ENCODE measurements around the gene VASP.
A peak's percentile ranks its signal among the peaks of the same experiment; 100 is the strongest.

The VASP gene

GRCh38 chr19:45518469-45518826, 11.2 kb downstream of the VASP start:
- no peaks in the 10 kb centered on the region for H3K4me1 ChIP-seq (ENCODE audit: insufficient read depth, insufficient read length)
- no peaks in the 10 kb centered on the region for H3K9me3 ChIP-seq (ENCODE audit: insufficient read depth, low read length)
- no peaks in the 10 kb centered on the region for H3K27me3 ChIP-seq (ENCODE audit: insufficient read depth, insufficient read length)
- TF ChIP-seq SUZ12 (IDR thresholded peaks at IDR 0.05; ENCODE audit: extremely low read depth, insufficient read depth, insufficient read length) (no peak), ZNF274 (IDR thresholded peaks at IDR 0.05; ENCODE audit: low read depth, low read length) (no peak), YY1 (IDR thresholded peaks at IDR 0.05; ENCODE audit: insufficient read depth, insufficient read length) (no peak)
- H3K9ac ChIP-seq (ENCODE audit: insufficient read length, low read depth): no peak overlapping the region
- H3K36me3 ChIP-seq (ENCODE audit: insufficient read depth, insufficient read length, low read length): peaks cover 68% of the 10 kb centered on the region
- DNase-seq (ENCODE audit: low read depth, low spot score): no peak
- no peak overlapping the region for H3K4me3 ChIP-seq (ENCODE audit: insufficient read length, low read depth)

- no peak for TF ChIP-seq YY1 (IDR thresholded peaks at IDR 0.05; ENCODE audit: insufficient read depth, insufficient read length)
- no peak for TF ChIP-seq ZNF274 (IDR thresholded peaks at IDR 0.05; ENCODE audit: low read depth, low read length)
- TF ChIP-seq SUZ12 (IDR thresholded peaks at IDR 0.05; ENCODE audit: extremely low read depth, insufficient read depth, insufficient read length): no peak
- H3K4me1 ChIP-seq (ENCODE audit: insufficient read depth, insufficient read length): no peaks in the 10 kb centered on the region
- no peak for DNase-seq (ENCODE audit: low read depth, low spot score)
- H3K27me3 ChIP-seq (ENCODE audit: insufficient read depth, insufficient read length): no peaks in the 10 kb centered on the region
- H3K36me3 ChIP-seq (ENCODE audit: insufficient read depth, insufficient read length, low read length): peaks cover 78% of the 10 kb centered on the region
- H3K9ac ChIP-seq (ENCODE audit: insufficient read length, low read depth): no peak overlapping the region
- H3K4me3 ChIP-seq (ENCODE audit: insufficient read length, low read depth): no peak overlapping the region
- no peaks in the 10 kb centered on the region for H3K9me3 ChIP-seq (ENCODE audit: insufficient read depth, low read length)
These were observed 15.0 kb downstream of the VASP start for GRCh38 chr19:45522010-45522941.

GRCh38 chr19:45523642-45524256, 16.5 kb downstream of the VASP start:
- Histone ChIP-seq H3K27me3 (ENCODE audit: insufficient read depth, insufficient read length) (no peaks in the 10 kb centered on the region), H3K9ac (ENCODE audit: insufficient read length, low read depth) (no peak overlapping the region), H3K36me3 (ENCODE audit: insufficient read depth, insufficient read length, low read length) (peaks cover 71% of the 10 kb centered on the region), H3K4me1 (ENCODE audit: insufficient read depth, insufficient read length) (peaks cover 6% of the 10 kb centered on the region), H3K9me3 (ENCODE audit: insufficient read depth, low read length) (no peaks in the 10 kb centered on the region), H3K4me3 (ENCODE audit: insufficient read length, low read depth) (no peak overlapping the region)
- DNase-seq (ENCODE audit: low read depth, low spot score): peak; percentile 71
- TF ChIP-seq SUZ12 (IDR thresholded peaks at IDR 0.05; ENCODE audit: extremely low read depth, insufficient read depth, insufficient read length) (no peak), YY1 (IDR thresholded peaks at IDR 0.05; ENCODE audit: insufficient read depth, insufficient read length) (no peak), ZNF274 (IDR thresholded peaks at IDR 0.05; ENCODE audit: low read depth, low read length) (no peak)

- Histone ChIP-seq H3K9me3 (ENCODE audit: insufficient read depth, low read length) (no peaks in the 10 kb centered on the region), H3K9ac (ENCODE audit: insufficient read length, low read depth) (no peak overlapping the region), H3K36me3 (ENCODE audit: insufficient read depth, insufficient read length, low read length) (peaks cover 71% of the 10 kb centered on the region), H3K4me1 (ENCODE audit: insufficient read depth, insufficient read length) (peaks cover 10% of the 10 kb centered on the region), H3K27me3 (ENCODE audit: insufficient read depth, insufficient read length) (peaks cover 2% of the 10 kb centered on the region), H3K4me3 (ENCODE audit: insufficient read length, low read depth) (no peak overlapping the region)
- DNase-seq (ENCODE audit: low read depth, low spot score): no peak
- TF ChIP-seq YY1 (IDR thresholded peaks at IDR 0.05; ENCODE audit: insufficient read depth, insufficient read length) (no peak), ZNF274 (IDR thresholded peaks at IDR 0.05; ENCODE audit: low read depth, low read length) (no peak), SUZ12 (IDR thresholded peaks at IDR 0.05; ENCODE audit: extremely low read depth, insufficient read depth, insufficient read length) (no peak)
These were observed 17.4 kb downstream of the VASP start for GRCh38 chr19:45524575-45525129.

- Histone ChIP-seq H3K4me1 (ENCODE audit: insufficient read depth, insufficient read length) (peaks cover 10% of the 10 kb centered on the region), H3K4me3 (ENCODE audit: insufficient read length, low read depth) (no peak overlapping the region), H3K27me3 (ENCODE audit: insufficient read depth, insufficient read length) (peaks cover 6% of the 10 kb centered on the region), H3K36me3 (ENCODE audit: insufficient read depth, insufficient read length, low read length) (peaks cover 59% of the 10 kb centered on the region), H3K9ac (ENCODE audit: insufficient read length, low read depth) (no peak overlapping the region), H3K9me3 (ENCODE audit: insufficient read depth, low read length) (no peaks in the 10 kb centered on the region)
- no peak for DNase-seq (ENCODE audit: low read depth, low spot score)
- no peak for TF ChIP-seq YY1 (IDR thresholded peaks at IDR 0.05; ENCODE audit: insufficient read depth, insufficient read length)
- TF ChIP-seq ZNF274 (IDR thresholded peaks at IDR 0.05; ENCODE audit: low read depth, low read length): no peak
- TF ChIP-seq SUZ12 (IDR thresholded peaks at IDR 0.05; ENCODE audit: extremely low read depth, insufficient read depth, insufficient read length): no peak
These were observed 18.9 kb downstream of the VASP start for GRCh38 chr19:45526143-45526542.

GRCh38 chr19:45526971-45527370, 19.7 kb downstream of the VASP start:
- peaks cover 6% of the 10 kb centered on the region for H3K27me3 ChIP-seq (ENCODE audit: insufficient read depth, insufficient read length)
- no peak overlapping the region for H3K9ac ChIP-seq (ENCODE audit: insufficient read length, low read depth)
- TF ChIP-seq YY1 (IDR thresholded peaks at IDR 0.05; ENCODE audit: insufficient read depth, insufficient read length) (no peak), SUZ12 (IDR thresholded peaks at IDR 0.05; ENCODE audit: extremely low read depth, insufficient read depth, insufficient read length) (no peak), ZNF274 (IDR thresholded peaks at IDR 0.05; ENCODE audit: low read depth, low read length) (no peak)
- peaks cover 10% of the 10 kb centered on the region for H3K4me1 ChIP-seq (ENCODE audit: insufficient read depth, insufficient read length)
- no peak overlapping the region for H3K4me3 ChIP-seq (ENCODE audit: insufficient read length, low read depth)
- peaks cover 4% of the 10 kb centered on the region; the same call in 1 of the 2 replicates for H3K9me3 ChIP-seq (ENCODE audit: insufficient read depth, low read length)
- DNase-seq (ENCODE audit: low read depth, low spot score): no peak
- H3K36me3 ChIP-seq (ENCODE audit: insufficient read depth, insufficient read length, low read length): peaks cover 54% of the 10 kb centered on the region

- Histone ChIP-seq H3K27me3 (ENCODE audit: insufficient read depth, insufficient read length) (peaks cover 6% of the 10 kb centered on the region), H3K36me3 (ENCODE audit: insufficient read depth, insufficient read length, low read length) (peaks cover 48% of the 10 kb centered on the region), H3K9ac (ENCODE audit: insufficient read length, low read depth) (peak overlapping the region; percentile 77), H3K9me3 (ENCODE audit: insufficient read depth, low read length) (peaks cover 10% of the 10 kb centered on the region; the same call in 1 of the 2 replicates), H3K4me3 (ENCODE audit: insufficient read length, low read depth) (peak overlapping the region; percentile 24), H3K4me1 (ENCODE audit: insufficient read depth, insufficient read length) (peaks cover 10% of the 10 kb centered on the region)
- no peak for DNase-seq (ENCODE audit: low read depth, low spot score)
- TF ChIP-seq YY1 (IDR thresholded peaks at IDR 0.05; ENCODE audit: insufficient read depth, insufficient read length) (no peak), ZNF274 (IDR thresholded peaks at IDR 0.05; ENCODE audit: low read depth, low read length) (no peak), SUZ12 (IDR thresholded peaks at IDR 0.05; ENCODE audit: extremely low read depth, insufficient read depth, insufficient read length) (no peak)
These were observed 20.5 kb downstream of the VASP start for GRCh38 chr19:45527731-45528130.

Data from NT2/D1 (cell line).